ENCODE measurements around the gene RALGAPA1. TPM values are rescaled to one million over a fixed set of nuclear protein-coding genes. Genes with fewer than 3 reads are reported as not detected.

The RALGAPA1 gene
- total and polyA plus RNA-seq, 2 experiments from 2014 or later: 19.2 to 41.6 TPM

- H3K4me2 ChIP-seq: no peak overlapping the region
- 84% methylated on average over 3 of the region's 3 CpGs for WGBS (ENCODE audit: low lambda C conversion rate, missing lambda C conversion rate)
Observed at GRCh38 chr14:35696575-35696974, 112.5 kb downstream of the RALGAPA1 start.

GRCh38 chr14:35696119-35696518, 113.0 kb downstream of the RALGAPA1 start:
- WGBS (ENCODE audit: low lambda C conversion rate, missing lambda C conversion rate): 97% methylated on average over 3 of the region's 3 CpGs
- Histone ChIP-seq H3K4me3 (no peak overlapping the region), H3K27ac (no peak overlapping the region), H3K4me2 (no peak overlapping the region), H4K20me1 (ENCODE audit: insufficient read depth, poor library complexity, severe bottlenecking) (no peaks in the 10 kb centered on the region), H3K27me3 (no peaks in the 10 kb centered on the region), H3K4me1 (ENCODE audit: insufficient read depth) (no peaks in the 10 kb centered on the region), H3K79me2 (no peaks in the 10 kb centered on the region), H3K9me3 (ENCODE audit: low read depth) (no peaks in the 10 kb centered on the region), H3K36me3 (replicated peaks; ENCODE audit: insufficient read depth, low read depth) (no peaks in the 10 kb centered on the region), H2AFZ (no peak overlapping the region), H3K9me2 (replicated peaks; ENCODE audit: insufficient read depth) (no peaks in the 10 kb centered on the region)
- TF ChIP-seq CTCF (IDR thresholded peaks at IDR 0.05; ENCODE audit: poor library complexity) (no peak), EZH2 (IDR thresholded peaks at IDR 0.05; ENCODE audit: borderline replicate concordance) (no peak), EZH2phosphoT487 (IDR thresholded peaks at IDR 0.05; ENCODE audit: low read depth, severe bottlenecking, unreplicated experiment) (no peak)
- no peak for DNase-seq (ENCODE audit: low spot score)

More at GRCh38 chr14:35696575-35696974, 112.5 kb downstream of the RALGAPA1 start:
- DNase-seq (ENCODE audit: low spot score): no peak
- H3K79me2 ChIP-seq: no peaks in the 10 kb centered on the region
- H3K4me1 ChIP-seq (ENCODE audit: insufficient read depth): no peaks in the 10 kb centered on the region
- no peak overlapping the region for H2AFZ ChIP-seq
- no peaks in the 10 kb centered on the region for H3K9me3 ChIP-seq (ENCODE audit: low read depth)
- H3K36me3 ChIP-seq (replicated peaks; ENCODE audit: insufficient read depth, low read depth): no peaks in the 10 kb centered on the region
- H4K20me1 ChIP-seq (ENCODE audit: insufficient read depth, poor library complexity, severe bottlenecking): no peaks in the 10 kb centered on the region
- no peak overlapping the region for H3K27ac ChIP-seq
- no peak for TF ChIP-seq EZH2 (IDR thresholded peaks at IDR 0.05; ENCODE audit: borderline replicate concordance)
- no peak for TF ChIP-seq CTCF (IDR thresholded peaks at IDR 0.05; ENCODE audit: poor library complexity)
- TF ChIP-seq EZH2phosphoT487 (IDR thresholded peaks at IDR 0.05; ENCODE audit: low read depth, severe bottlenecking, unreplicated experiment): no peak
- no peaks in the 10 kb centered on the region for H3K9me2 ChIP-seq (replicated peaks; ENCODE audit: insufficient read depth)
- H3K4me3 ChIP-seq: no peak overlapping the region
- H3K27me3 ChIP-seq: no peaks in the 10 kb centered on the region

- TF ChIP-seq CTCF (IDR thresholded peaks at IDR 0.05; ENCODE audit: poor library complexity) (no peak), EZH2phosphoT487 (IDR thresholded peaks at IDR 0.05; ENCODE audit: low read depth, severe bottlenecking, unreplicated experiment) (no peak), EZH2 (IDR thresholded peaks at IDR 0.05; ENCODE audit: borderline replicate concordance) (no peak)
- Histone ChIP-seq H3K4me3 (no peak overlapping the region), H3K9me3 (ENCODE audit: low read depth) (no peaks in the 10 kb centered on the region), H3K36me3 (replicated peaks; ENCODE audit: insufficient read depth, low read depth) (no peaks in the 10 kb centered on the region), H3K79me2 (no peaks in the 10 kb centered on the region), H3K4me2 (no peak overlapping the region), H3K27ac (no peak overlapping the region), H3K9me2 (replicated peaks; ENCODE audit: insufficient read depth) (no peaks in the 10 kb centered on the region), H4K20me1 (ENCODE audit: insufficient read depth, poor library complexity, severe bottlenecking) (no peaks in the 10 kb centered on the region), H3K4me1 (ENCODE audit: insufficient read depth) (no peaks in the 10 kb centered on the region), H3K27me3 (no peaks in the 10 kb centered on the region), H2AFZ (no peak overlapping the region)
- 41% methylated on average over 1 of the region's 1 CpG for WGBS (ENCODE audit: low lambda C conversion rate, missing lambda C conversion rate)
- DNase-seq (ENCODE audit: low spot score): no peak
Observed at GRCh38 chr14:35695647-35696046, 113.4 kb downstream of the RALGAPA1 start.

GRCh38 chr14:35695072-35695471, 114.0 kb downstream of the RALGAPA1 start:
- no peaks in the 10 kb centered on the region for H4K20me1 ChIP-seq (ENCODE audit: insufficient read depth, poor library complexity, severe bottlenecking)
- no peak overlapping the region for H3K4me3 ChIP-seq
- no peak overlapping the region for H3K4me2 ChIP-seq
- no peaks in the 10 kb centered on the region for H3K27me3 ChIP-seq
- no peak for DNase-seq (ENCODE audit: low spot score)
- H3K4me1 ChIP-seq (ENCODE audit: insufficient read depth): no peaks in the 10 kb centered on the region
- no peaks in the 10 kb centered on the region for H3K79me2 ChIP-seq
- 100% methylated on average over 1 of the region's 1 CpG for WGBS (ENCODE audit: low lambda C conversion rate, missing lambda C conversion rate)
- no peaks in the 10 kb centered on the region for H3K36me3 ChIP-seq (replicated peaks; ENCODE audit: insufficient read depth, low read depth)
- H3K27ac ChIP-seq: no peak overlapping the region
- H2AFZ ChIP-seq: no peak overlapping the region
- H3K9me2 ChIP-seq (replicated peaks; ENCODE audit: insufficient read depth): no peaks in the 10 kb centered on the region
- H3K9me3 ChIP-seq (ENCODE audit: low read depth): no peaks in the 10 kb centered on the region
- TF ChIP-seq EZH2 (IDR thresholded peaks at IDR 0.05; ENCODE audit: borderline replicate concordance): no peak
- no peak for TF ChIP-seq EZH2phosphoT487 (IDR thresholded peaks at IDR 0.05; ENCODE audit: low read depth, severe bottlenecking, unreplicated experiment)
- TF ChIP-seq CTCF (IDR thresholded peaks at IDR 0.05; ENCODE audit: poor library complexity): no peak

Measured in hepatocyte (in vitro differentiated cells).